GM12878 (cell line): ENCODE results near the gene NCAM2. TPM values are rescaled to one million over a fixed set of nuclear protein-coding genes. Genes with fewer than 3 reads are reported as not detected.

Experiments used
- ATAC-seq: fragments of 200-7000 bp; cut with Tn5 transposase; 3 replicates; pipeline ENCODE4 v1.9.1; 2020; ENCODE audit warnings: mild to moderate bottlenecking, moderate library complexity
- BruUV-seq: library from RNA; stranded (reverse); fragments of 400-500 nt; replicated peaks from 2 replicates; lab custom pipeline; 2021; lab: Mats Ljungman, UMichigan
- CTCF ChIA-PET: fragments of 300-600 bp; sonication (Branson Sonifier 250); formaldehyde crosslinking; extraction: SDS; loops from one replicate; lab custom pipeline; 2021; ENCODE audit warnings: inconsistent platforms; lab: Yijun Ruan, JAX
- POLR2A ChIA-PET: fragments of 350-600 bp; formaldehyde crosslinking; extraction: SDS; loops from one replicate; lab custom pipeline; 2021; ENCODE audit warnings: inconsistent platforms; lab: Charles Lee
- RAD21 ChIA-PET: fragments of 300-600 bp; sonication (Branson Sonifier 250); formaldehyde crosslinking; loops from one replicate; lab custom pipeline; 2023; ENCODE audit warnings: antibody characterized with exemption; ENCODE audit not compliant: unreplicated experiment; lab: Charles Lee
- SMC1A ChIA-PET: fragments of 300-600 bp; sonication (Branson Sonifier 250); formaldehyde crosslinking; loops from one replicate; lab custom pipeline; 2023; ENCODE audit not compliant: unreplicated experiment, uncharacterized antibody; lab: Charles Lee
- DNase-seq: peaks from one replicate; pipeline ENCODE4 v3.0.0-alpha.2; 2011; ENCODE audit warnings: low read depth, low spot score
- FAIRE-seq: peaks from 3 replicates; lab custom pipeline; 2011; peaks lifted over from hg19 to GRCh38; lab: Jason Lieb, UNC
- H2AFZ ChIP-seq: 2 replicates; pipeline ENCODE4 v1.6.0; 2011; ENCODE audit warnings: low read depth, low read length, control low read depth; ENCODE audit not compliant: control insufficient read depth
- H3K27ac ChIP-seq: 2 replicates; pipeline ENCODE4 v1.5.1; 2011; ENCODE audit warnings: control low read depth; ENCODE audit not compliant: control insufficient read depth, insufficient read depth
- H3K27me3 ChIP-seq, 2 experiments: replicated peaks in 1 of 2; 2 replicates each; pipeline versions ENCODE4 v1.6.0 to v1.6.1; 2011; ENCODE audit warnings: low read length in 1 of 2; ENCODE audit not compliant: control insufficient read depth in 2 of 2, insufficient read depth in 2 of 2
- H3K36me3 ChIP-seq, 2 experiments: 2 replicates each; pipeline ENCODE4 v1.5.1; 2011; ENCODE audit warnings: low read length in 1 of 2; ENCODE audit not compliant: control insufficient read depth in 2 of 2, insufficient read depth in 2 of 2
- H3K4me1 ChIP-seq: 2 replicates; pipeline ENCODE4 v1.6.1; 2011; ENCODE audit warnings: mild to moderate bottlenecking, low read length, moderate library complexity, mixed read lengths; ENCODE audit not compliant: control insufficient read depth, insufficient read depth
- H3K4me2 ChIP-seq: 2 replicates; pipeline ENCODE4 v1.6.0; 2011; ENCODE audit warnings: control low read depth; ENCODE audit not compliant: control insufficient read depth, insufficient read depth
- H3K4me3 ChIP-seq: fragments of 200-600 bp; sonication (generic); 2 replicates; pipeline ENCODE4 v1.5.1; 2016
- H3K79me2 ChIP-seq: 2 replicates; pipeline ENCODE4 v1.6.0; 2011; ENCODE audit warnings: low read length; ENCODE audit not compliant: control insufficient read depth, insufficient read depth
- H3K9ac ChIP-seq: 2 replicates; pipeline ENCODE4 v1.8.0; 2011; ENCODE audit warnings: low read length, control low read depth, mixed read lengths; ENCODE audit not compliant: control insufficient read depth, insufficient read depth
- H3K9me3 ChIP-seq: replicated peaks from 3 replicates; pipeline ENCODE4 v1.5.1; 2011; ENCODE audit warnings: mild to moderate bottlenecking, low read length; ENCODE audit not compliant: control insufficient read depth, insufficient read depth
- H4K20me1 ChIP-seq: 2 replicates; pipeline ENCODE4 v1.6.0; 2011; ENCODE audit not compliant: control insufficient read depth, insufficient read depth
- ATF7 ChIP-seq: fragments of 450-650 bp; IDR thresholded peaks from 2 replicates; pipeline ENCODE4 v1.6.1; 2016; ENCODE audit warnings: low read depth, mild to moderate bottlenecking
- BRCA1 ChIP-seq: IDR thresholded peaks from 2 replicates; pipeline ENCODE4 v1.6.1; 2011; ENCODE audit warnings: low read depth, low read length, improper control_type of control experiment
- CEBPB ChIP-seq, 2 experiments: fragments of 150-350 bp in 1 of 2; IDR thresholded peaks; 2 replicates each; pipeline ENCODE4 v1.6.1; 2012 to 2014; ENCODE audit warnings: low read depth in 2 of 2, low read length in 2 of 2, borderline replicate concordance in 1 of 2, inconsistent platforms in 1 of 2
- GATAD2B ChIP-seq: fragments of 450-650 bp; conservative IDR thresholded peaks from 2 replicates; pipeline ENCODE4 v1.6.1; 2017; ENCODE audit warnings: low read depth, mild to moderate bottlenecking, moderate library complexity
- HDAC6 ChIP-seq: fragments of 200-600 bp; sonication (generic); IDR thresholded peaks from one replicate; pipeline ENCODE4 v1.8.0; 2017; ENCODE audit warnings: antibody characterized with exemption; ENCODE audit not compliant: unreplicated experiment
- IKZF2 ChIP-seq, 2 experiments: fragments of 450-650 bp; IDR thresholded peaks; 2 replicates each; pipeline ENCODE4 v1.6.1; 2017; ENCODE audit warnings: mild to moderate bottlenecking in 2 of 2, moderate library complexity in 2 of 2
- MYB ChIP-seq: fragments of 150-350 bp; IDR thresholded peaks from 2 replicates; pipeline ENCODE4 v1.6.1; 2014; ENCODE audit warnings: mild to moderate bottlenecking, low read depth, low read length, borderline replicate concordance
- NFYA ChIP-seq: IDR thresholded peaks from 2 replicates; pipeline ENCODE4 v1.6.1; 2011; ENCODE audit warnings: low read depth, mild to moderate bottlenecking, low read length, improper control_type of control experiment, borderline replicate concordance
- POLR2A ChIP-seq: IDR thresholded peaks from 2 replicates; pipeline ENCODE4 v1.6.1; 2011; ENCODE audit warnings: low read depth, mild to moderate bottlenecking, low read length
- SIX5 ChIP-seq: IDR thresholded peaks from 2 replicates; pipeline ENCODE4 v1.6.1; 2011; ENCODE audit warnings: mild to moderate bottlenecking, low read depth, low read length, moderate library complexity; ENCODE audit not compliant: severe bottlenecking
- SUZ12 ChIP-seq: fragments of 200-600 bp; sonication (generic); IDR thresholded peaks from one replicate; pipeline ENCODE4 v1.6.1; 2018; ENCODE audit warnings: antibody characterized with exemption, mild to moderate bottlenecking; ENCODE audit not compliant: unreplicated experiment
- TARDBP ChIP-seq: IDR thresholded peaks from 2 replicates; pipeline ENCODE4 v1.6.1; 2016; ENCODE audit warnings: borderline replicate concordance
- WRNIP1 ChIP-seq: IDR thresholded peaks from 2 replicates; pipeline ENCODE4 v1.6.1; 2011; ENCODE audit warnings: low read depth, low read length, improper control_type of control experiment, borderline replicate concordance
- ZNF384 ChIP-seq: IDR thresholded peaks from 2 replicates; pipeline ENCODE4 v1.6.1; 2012; ENCODE audit warnings: low read depth, mild to moderate bottlenecking, low read length, improper control_type of control experiment, borderline replicate concordance
- WGBS: methylation state at CpG from one replicate; pipeline ENCODE4 v1.1.6; 2016; ENCODE audit warnings: low lambda C conversion rate; ENCODE audit not compliant: insufficient replicate concordance, insufficient coverage; ENCODE audit errors: missing lambda C conversion rate; 5-methylcytosine and 5-hydroxymethylcytosine counted together
- in situ Hi-C: fragments of 300-500 bp; cut with MboI; formaldehyde crosslinking; loops from 9 replicates; pipeline ENCODE4 v1.14.3; 2018; ENCODE audit warnings: mixed read lengths
- intact Hi-C: fragments of 100-400 bp; cut with micrococcal nuclease; formaldehyde crosslinking; loops from one replicate; pipeline ENCODE4 v1.14.2; 2022; ENCODE audit not compliant: unreplicated experiment
- polyA plus RNA-seq, 11 experiments: library from polyadenylated mRNA; depleted of rRNA in 4 of 11; unstranded in 6 of 11; stranded (reverse) in 5 of 11; fragments of >200 nt; fragmentation: Nextera tagmentation in 4 of 11; fragmentation: Illumina TruSeq in 1 of 11; extraction: Ambion mirVana in 4 of 11; extraction: Trizol in 1 of 11; gene quantifications; 1 replicate in 1 of 11; 2 replicates in 10 of 11; pipeline versions ENCODE4 v1.2.1 to v1.2.3, GENCODE V29; 2011 to 2016; ENCODE audit warnings: inconsistent platforms in 2 of 11, missing spikeins in 2 of 11, low read depth in 1 of 11
- total RNA-seq, 4 experiments: library from RNA; depleted of rRNA in 3 of 4; stranded (reverse); fragments of >200 nt in 3 of 4; fragmentation: Illumina TruSeq in 1 of 4; extraction: Trizol in 1 of 4; gene quantifications; 2 replicates each; pipeline versions ENCODE4 v1.2.1 to v1.2.3, GENCODE V29; 2013 to 2021
- TF ChIP-seq, protein P1 (sequence below): fragments of 450-650 bp; IDR thresholded peaks from 2 replicates; pipeline ENCODE4 v1.6.1; 2016; ENCODE audit warnings: mild to moderate bottlenecking
- TF ChIP-seq, protein P2 (sequence below): fragments of 450-650 bp; formaldehyde crosslinking; IDR thresholded peaks from 2 replicates; pipeline ENCODE4 v1.4.0; 2020; ENCODE audit warnings: mild to moderate bottlenecking, moderate library complexity
- TF ChIP-seq, protein P3 (sequence below): fragments of 450-650 bp; IDR thresholded peaks from 2 replicates; pipeline ENCODE4 v1.6.1; 2014; ENCODE audit warnings: mild to moderate bottlenecking

The NCAM2 gene
- total and polyA plus RNA-seq, 10 of the 15 experiments (the other 5 are each of a cell fraction or from before 2014, with no cell fraction given): 0.23 to 0.27 TPM; not detected in 8

DNA sequence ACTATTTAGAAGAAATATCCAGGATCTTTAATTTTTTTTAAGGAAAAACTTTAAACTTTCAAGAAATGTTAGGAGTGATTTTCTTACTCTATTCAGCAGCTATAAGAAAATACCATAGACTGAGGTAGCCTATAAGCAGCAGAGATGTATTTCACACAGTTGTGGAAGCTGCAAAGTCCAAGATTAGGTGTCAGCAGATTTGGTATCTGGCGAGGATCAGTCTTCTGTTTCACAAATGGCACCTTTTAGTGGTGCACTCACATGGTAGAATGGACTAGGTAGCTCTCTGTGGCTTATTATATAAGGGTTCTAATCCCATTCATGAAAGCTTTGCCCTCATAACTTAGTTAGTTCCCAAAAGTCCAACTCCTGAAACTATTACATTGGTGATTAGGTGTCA, 207.4 kb downstream of the NCAM2 start:
- RAD21 ChIA-PET: no interaction called here
- Histone ChIP-seq H3K9ac (no peak overlapping the region), H3K27ac (no peak overlapping the region)
- POLR2A ChIA-PET: no interaction called here
- in situ Hi-C loops: no loop called here
- no peak for TF ChIP-seq NFYA
- no peak for TF ChIP-seq ZNF384
- TF ChIP-seq BRCA1: no peak
- no peak for TF ChIP-seq TARDBP
- TF ChIP-seq CEBPB (IDR thresholded peaks at IDR 0.05; ENCODE audit: borderline replicate concordance in 1 of 2, low read depth in 2 of 2, low read length in 2 of 2): no peak
- TF ChIP-seq POLR2A: no peak
- TF ChIP-seq MYB: no peak
- no peak for TF ChIP-seq HDAC6
- no peak for TF ChIP-seq WRNIP1
- TF ChIP-seq GATAD2B: no peak
- TF ChIP-seq IKZF2 (IDR thresholded peaks at IDR 0.05): no peak
- TF ChIP-seq, protein P1, sequence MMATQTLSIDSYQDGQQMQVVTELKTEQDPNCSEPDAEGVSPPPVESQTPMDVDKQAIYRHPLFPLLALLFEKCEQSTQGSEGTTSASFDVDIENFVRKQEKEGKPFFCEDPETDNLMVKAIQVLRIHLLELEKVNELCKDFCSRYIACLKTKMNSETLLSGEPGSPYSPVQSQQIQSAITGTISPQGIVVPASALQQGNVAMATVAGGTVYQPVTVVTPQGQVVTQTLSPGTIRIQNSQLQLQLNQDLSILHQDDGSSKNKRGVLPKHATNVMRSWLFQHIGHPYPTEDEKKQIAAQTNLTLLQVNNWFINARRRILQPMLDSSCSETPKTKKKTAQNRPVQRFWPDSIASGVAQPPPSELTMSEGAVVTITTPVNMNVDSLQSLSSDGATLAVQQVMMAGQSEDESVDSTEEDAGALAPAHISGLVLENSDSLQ: no peak
- TF ChIP-seq SUZ12: no peak
- TF ChIP-seq, protein P2, sequence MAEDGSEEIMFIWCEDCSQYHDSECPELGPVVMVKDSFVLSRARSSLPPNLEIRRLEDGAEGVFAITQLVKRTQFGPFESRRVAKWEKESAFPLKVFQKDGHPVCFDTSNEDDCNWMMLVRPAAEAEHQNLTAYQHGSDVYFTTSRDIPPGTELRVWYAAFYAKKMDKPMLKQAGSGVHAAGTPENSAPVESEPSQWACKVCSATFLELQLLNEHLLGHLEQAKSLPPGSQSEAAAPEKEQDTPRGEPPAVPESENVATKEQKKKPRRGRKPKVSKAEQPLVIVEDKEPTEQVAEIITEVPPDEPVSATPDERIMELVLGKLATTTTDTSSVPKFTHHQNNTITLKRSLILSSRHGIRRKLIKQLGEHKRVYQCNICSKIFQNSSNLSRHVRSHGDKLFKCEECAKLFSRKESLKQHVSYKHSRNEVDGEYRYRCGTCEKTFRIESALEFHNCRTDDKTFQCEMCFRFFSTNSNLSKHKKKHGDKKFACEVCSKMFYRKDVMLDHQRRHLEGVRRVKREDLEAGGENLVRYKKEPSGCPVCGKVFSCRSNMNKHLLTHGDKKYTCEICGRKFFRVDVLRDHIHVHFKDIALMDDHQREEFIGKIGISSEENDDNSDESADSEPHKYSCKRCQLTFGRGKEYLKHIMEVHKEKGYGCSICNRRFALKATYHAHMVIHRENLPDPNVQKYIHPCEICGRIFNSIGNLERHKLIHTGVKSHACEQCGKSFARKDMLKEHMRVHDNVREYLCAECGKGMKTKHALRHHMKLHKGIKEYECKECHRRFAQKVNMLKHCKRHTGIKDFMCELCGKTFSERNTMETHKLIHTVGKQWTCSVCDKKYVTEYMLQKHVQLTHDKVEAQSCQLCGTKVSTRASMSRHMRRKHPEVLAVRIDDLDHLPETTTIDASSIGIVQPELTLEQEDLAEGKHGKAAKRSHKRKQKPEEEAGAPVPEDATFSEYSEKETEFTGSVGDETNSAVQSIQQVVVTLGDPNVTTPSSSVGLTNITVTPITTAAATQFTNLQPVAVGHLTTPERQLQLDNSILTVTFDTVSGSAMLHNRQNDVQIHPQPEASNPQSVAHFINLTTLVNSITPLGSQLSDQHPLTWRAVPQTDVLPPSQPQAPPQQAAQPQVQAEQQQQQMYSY (CRISPR knock-in tag): no peak
- TF ChIP-seq ATF7: no peak
- TF ChIP-seq, protein P3, sequence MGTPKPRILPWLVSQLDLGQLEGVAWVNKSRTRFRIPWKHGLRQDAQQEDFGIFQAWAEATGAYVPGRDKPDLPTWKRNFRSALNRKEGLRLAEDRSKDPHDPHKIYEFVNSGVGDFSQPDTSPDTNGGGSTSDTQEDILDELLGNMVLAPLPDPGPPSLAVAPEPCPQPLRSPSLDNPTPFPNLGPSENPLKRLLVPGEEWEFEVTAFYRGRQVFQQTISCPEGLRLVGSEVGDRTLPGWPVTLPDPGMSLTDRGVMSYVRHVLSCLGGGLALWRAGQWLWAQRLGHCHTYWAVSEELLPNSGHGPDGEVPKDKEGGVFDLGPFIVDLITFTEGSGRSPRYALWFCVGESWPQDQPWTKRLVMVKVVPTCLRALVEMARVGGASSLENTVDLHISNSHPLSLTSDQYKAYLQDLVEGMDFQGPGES: no peak
- no peak for TF ChIP-seq SIX5
- TF ChIP-seq, all 136 proteins: peak for 0
- ATAC-seq (no peak), FAIRE-seq (no peak), DNase-seq (no peak)
- SMC1A ChIA-PET: interaction anchor here (0.5 kb wide), 1 partner anchor 690 kb away, joined by 3 read pairs; no protein-coding TSS in a partner anchor
- Histone ChIP-seq H3K27me3 (no peaks in the 10 kb centered on the region), H3K9me3 (no peaks in the 10 kb centered on the region), H2AFZ (no peak overlapping the region), H3K79me2 (no peaks in the 10 kb centered on the region), H3K36me3 (no peaks in the 10 kb centered on the region), H3K4me3 (no peak overlapping the region), H3K4me2 (no peak overlapping the region), H3K4me1 (no peaks in the 10 kb centered on the region), H4K20me1 (no peaks in the 10 kb centered on the region)
- WGBS: 0% methylated on average over 1 of the region's 1 CpG
- BruUV-seq: no TSS peak
- intact Hi-C loops: no loop called here
- CTCF ChIA-PET: no interaction called here
